H9 (cell line): Measurements from ENCODE around the gene FNDC8. TPM values are rescaled to one million over a fixed set of nuclear protein-coding genes. Genes with fewer than 3 reads are reported as not detected.

Experiments used
- DNase-seq: peaks from one replicate; pipeline ENCODE4 v3.0.0-alpha.2; 2017
- H2AFZ ChIP-seq: one replicate; pipeline ENCODE4 v1.6.1; 2013; ENCODE audit warnings: mild to moderate bottlenecking, low read length, control low read depth, moderate library complexity
- H2AK5ac ChIP-seq: 2 replicates; pipeline ENCODE4 v1.6.1; 2013; ENCODE audit warnings: low read length, control low read depth, mixed read lengths; ENCODE audit not compliant: insufficient read length
- H2BK120ac ChIP-seq: one replicate; pipeline ENCODE4 v1.6.1; 2013; ENCODE audit warnings: low read depth, mild to moderate bottlenecking, low read length, control low read depth, inconsistent platforms; ENCODE audit not compliant: poor library complexity, severe bottlenecking
- H2BK12ac ChIP-seq: 2 replicates; pipeline ENCODE4 v1.6.1; 2013; ENCODE audit warnings: low read length, control low read depth, mixed read lengths, low read depth; ENCODE audit not compliant: insufficient read length
- H2BK15ac ChIP-seq: 2 replicates; pipeline ENCODE4 v1.6.1; 2013; ENCODE audit warnings: low read depth, low read length, control low read depth
- H2BK20ac ChIP-seq: one replicate; pipeline ENCODE4 v1.6.1; 2013; ENCODE audit warnings: low read depth, mild to moderate bottlenecking, low read length, control low read depth, inconsistent platforms; ENCODE audit not compliant: poor library complexity, severe bottlenecking
- H2BK5ac ChIP-seq: 2 replicates; pipeline ENCODE4 v1.6.1; 2013; ENCODE audit warnings: low read length, control low read depth, mixed read lengths; ENCODE audit not compliant: insufficient read length
- H3K14ac ChIP-seq: 2 replicates; pipeline ENCODE4 v1.6.1; 2013; ENCODE audit warnings: low read length, control low read depth; ENCODE audit not compliant: insufficient read depth
- H3K18ac ChIP-seq: 2 replicates; pipeline ENCODE4 v1.6.1; 2013; ENCODE audit warnings: low read depth, mild to moderate bottlenecking, mixed read lengths, low read length, control low read depth; ENCODE audit not compliant: insufficient read length
- H3K23ac ChIP-seq: 2 replicates; pipeline ENCODE4 v1.6.1; 2013; ENCODE audit warnings: low read length, control low read depth, mixed read lengths, low read depth; ENCODE audit not compliant: insufficient read length
- H3K23me2 ChIP-seq: 2 replicates; pipeline ENCODE4 v1.6.1; 2013; ENCODE audit warnings: low read depth, mild to moderate bottlenecking, mixed read lengths, low read length, control low read depth; ENCODE audit not compliant: insufficient read length, poor library complexity, severe bottlenecking
- H3K27ac ChIP-seq: 2 replicates; pipeline ENCODE4 v1.5.1; 2013; ENCODE audit warnings: low read length, control low read depth, mixed read lengths, low read depth; ENCODE audit not compliant: insufficient read length
- H3K27me3 ChIP-seq: 2 replicates; pipeline ENCODE4 v1.6.1; 2013; ENCODE audit warnings: low read length, control low read depth, inconsistent platforms; ENCODE audit not compliant: insufficient read depth
- H3K4ac ChIP-seq: 2 replicates; pipeline ENCODE4 v1.6.1; 2013; ENCODE audit warnings: low read depth, mild to moderate bottlenecking, control low read depth, inconsistent platforms, low read length, moderate library complexity
- H3K4me1 ChIP-seq: 2 replicates; pipeline ENCODE4 v1.6.1; 2013; ENCODE audit warnings: low read length, control low read depth, inconsistent platforms; ENCODE audit not compliant: insufficient read depth
- H3K4me2 ChIP-seq: 2 replicates; pipeline ENCODE4 v1.6.1; 2013; ENCODE audit warnings: low read length, control low read depth, mixed read lengths; ENCODE audit not compliant: insufficient read length, insufficient read depth
- H3K56ac ChIP-seq: 2 replicates; pipeline ENCODE4 v1.6.1; 2013; ENCODE audit warnings: low read depth, mild to moderate bottlenecking, mixed read lengths, low read length, control low read depth; ENCODE audit not compliant: insufficient read length
- H3K79me1 ChIP-seq: 2 replicates; pipeline ENCODE4 v1.6.1; 2013; ENCODE audit warnings: low read depth, mild to moderate bottlenecking, moderate library complexity, low read length, control low read depth, inconsistent platforms; ENCODE audit not compliant: insufficient read depth, poor library complexity, severe bottlenecking
- H3K79me2 ChIP-seq: 2 replicates; pipeline ENCODE4 v1.6.1; 2013; ENCODE audit warnings: low read length, control low read depth, inconsistent platforms; ENCODE audit not compliant: insufficient read depth
- H3K9ac ChIP-seq: 2 replicates; pipeline ENCODE4 v1.6.1; 2013; ENCODE audit warnings: low read length, control low read depth, mixed read lengths; ENCODE audit not compliant: insufficient read length; ENCODE audit errors: extremely low read depth
- H3K9me3 ChIP-seq: one replicate; pipeline ENCODE4 v1.6.1; 2013; ENCODE audit warnings: low read depth, low read length, inconsistent platforms; ENCODE audit not compliant: control insufficient read depth
- H3T11ph ChIP-seq: one replicate; pipeline ENCODE4 v1.6.1; 2013; ENCODE audit warnings: mild to moderate bottlenecking, low read length, control low read depth, inconsistent platforms
- H4K20me1 ChIP-seq: one replicate; pipeline ENCODE4 v1.6.1; 2013; ENCODE audit not compliant: control insufficient read depth, insufficient read length, insufficient read depth
- H4K5ac ChIP-seq: 2 replicates; pipeline ENCODE4 v1.6.1; 2013; ENCODE audit warnings: low read depth, mild to moderate bottlenecking, mixed read lengths, low read length, control low read depth; ENCODE audit not compliant: insufficient read length
- H4K8ac ChIP-seq: replicated peaks from 2 replicates; pipeline ENCODE4 v1.6.1; 2013; ENCODE audit warnings: low read length, control low read depth, mixed read lengths, low read depth; ENCODE audit not compliant: insufficient read length
- H4K91ac ChIP-seq: 2 replicates; pipeline ENCODE4 v1.6.1; 2013; ENCODE audit warnings: low read depth, mild to moderate bottlenecking, moderate library complexity, mixed read lengths, low read length, control low read depth; ENCODE audit not compliant: insufficient read length
- H3K27ac Mint-ChIP-seq, 3 experiments: 2 replicates in 2 of 3; 3 replicates in 1 of 3; pipeline ENCODE4 v1.8.0; 2020 to 2021; ENCODE audit warnings: mixed read lengths in 3 of 3, mild to moderate bottlenecking in 1 of 3, moderate library complexity in 1 of 3
- H3K27me3 Mint-ChIP-seq: 2 replicates; pipeline ENCODE4 v1.8.0; 2021; ENCODE audit warnings: low read depth, mild to moderate bottlenecking, moderate library complexity, mixed read lengths
- H3K36me3 Mint-ChIP-seq, 3 experiments: 2 replicates in 2 of 3; 3 replicates in 1 of 3; pipeline ENCODE4 v1.8.0; 2020 to 2021; ENCODE audit warnings: low read depth in 3 of 3, mixed read lengths in 3 of 3; ENCODE audit not compliant: insufficient read depth in 1 of 3
- H3K4me1 Mint-ChIP-seq, 2 experiments: 2 replicates each; pipeline ENCODE4 v1.8.0; 2020; ENCODE audit warnings: mixed read lengths in 2 of 2
- H3K4me3 Mint-ChIP-seq, 2 experiments: 2 replicates in 1 of 2; 3 replicates in 1 of 2; pipeline ENCODE4 v1.8.0; 2020 to 2021; ENCODE audit warnings: mild to moderate bottlenecking in 2 of 2, mixed read lengths in 2 of 2, moderate library complexity in 1 of 2
- H3K9me3 Mint-ChIP-seq, 2 experiments: 2 replicates in 1 of 2; 3 replicates in 1 of 2; pipeline ENCODE4 v1.8.0; 2020; ENCODE audit warnings: mild to moderate bottlenecking in 2 of 2, mixed read lengths in 2 of 2, moderate library complexity in 1 of 2
- CTCF ChIP-seq: fragments of 200-600 bp; sonication (generic); conservative IDR thresholded peaks from 3 replicates; pipeline ENCODE4 v1.8.0; 2021; ENCODE audit warnings: antibody characterized with exemption, mild to moderate bottlenecking
- WGBS: extraction: QIAGEN DNeasy Blood & Tissue Kit; methylation state at CpG from one replicate; pipeline ENCODE4 v1.1.7; 2013; ENCODE audit warnings: missing lambda C conversion rate, low lambda C conversion rate, mixed read lengths; ENCODE audit not compliant: insufficient read length; ENCODE audit errors: extremely low coverage; 5-methylcytosine and 5-hydroxymethylcytosine counted together
- total RNA-seq: library from RNA; stranded (reverse); gene quantifications from 2 replicates; pipeline ENCODE4 v1.2.1, GENCODE V29; 2021

The FNDC8 gene
- total RNA-seq, 1 experiment from 2014 or later: not detected

DNA sequence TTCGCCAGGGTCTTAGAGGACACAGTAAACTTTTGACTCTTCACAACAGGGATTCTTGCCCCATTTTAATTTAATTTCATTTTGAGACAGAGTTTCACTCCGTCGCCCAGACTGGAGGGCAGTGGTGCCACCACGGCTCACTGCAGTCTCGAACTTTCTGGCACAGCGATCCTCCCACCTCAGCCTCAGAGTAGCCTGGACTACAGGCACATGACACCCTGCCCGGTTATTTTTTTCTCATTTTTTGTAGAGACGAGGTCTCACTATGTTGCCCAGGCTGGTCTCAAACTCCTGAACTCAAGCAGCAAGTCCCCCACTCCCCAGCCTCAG lies 21.0 kb downstream of the FNDC8 start:
- Histone ChIP-seq H3K14ac (no peak overlapping the region), H3K4me2 (no peak overlapping the region), H2BK20ac (no peak overlapping the region), H2BK120ac (no peak overlapping the region), H2BK5ac (no peak overlapping the region), H3K23me2 (no peaks in the 10 kb centered on the region), H3K9ac (no peak overlapping the region), H3K79me1 (peaks cover 11% of the 10 kb centered on the region), H4K8ac (no peak overlapping the region), H2AK5ac (no peak overlapping the region), H3K79me2 (peaks cover 13% of the 10 kb centered on the region; the same call in 1 of the 2 replicates), H2BK15ac (no peak overlapping the region), H3K18ac (no peak overlapping the region), H3K4ac (no peak overlapping the region), H4K5ac (no peak overlapping the region), H3T11ph (no peak overlapping the region), H4K20me1 (no peaks in the 10 kb centered on the region), H4K91ac (no peak overlapping the region), H3K9me3 (no peaks in the 10 kb centered on the region), H3K56ac (no peak overlapping the region), H3K27ac (no peak overlapping the region), H2AFZ (no peak overlapping the region), H3K27me3 (no peaks in the 10 kb centered on the region), H3K23ac (no peak overlapping the region), H3K4me1 (no peaks in the 10 kb centered on the region), H2BK12ac (no peak overlapping the region)
- peak overlapping the region in 1 of 3 experiments; percentile 97; a peak in 2 of 7 replicates for H3K27ac Mint-ChIP-seq
- peak overlapping the region; percentile 84 to 90 for H3K4me3 Mint-ChIP-seq
- no peaks in the 10 kb centered on the region; the same call in 1 of the 2 replicates for H3K27me3 Mint-ChIP-seq
- DNase-seq: no peak
- H3K4me1 Mint-ChIP-seq: peaks cover 7 to 15% of the 10 kb centered on the region in 2 experiments
- WGBS: no CpG with 5 or more reads among the region's 8 CpGs
- no peak; the same call in 2 of the 3 replicates for TF ChIP-seq CTCF
- peaks cover 16 to 28% (median 19%) of the 10 kb centered on the region in 3 experiments; a peak in 6 of 7 replicates for H3K36me3 Mint-ChIP-seq
- no peaks in the 10 kb centered on the region; a peak in 1 of 5 replicates for H3K9me3 Mint-ChIP-seq
